GM20000 (cell line): ENCODE data around the gene PLCB4.
"Not testable (repeated sequence)": the region's sequence is repeated elsewhere in the genome, so short reads cannot be mapped to it uniquely, and the experiment has no call there.

Experiments
- DNase-seq: peaks from one replicate; pipeline ENCODE4 v3.0.0; 2012; ENCODE audit warnings: low spot score
- TF ChIP-seq, protein P1 (sequence below): IDR thresholded peaks from 2 replicates; pipeline ENCODE4 v1.5.1; 2012; ENCODE audit warnings: mild to moderate bottlenecking, control low read depth; ENCODE audit errors: extremely low read depth, missing control alignments

The PLCB4 gene

DNA sequence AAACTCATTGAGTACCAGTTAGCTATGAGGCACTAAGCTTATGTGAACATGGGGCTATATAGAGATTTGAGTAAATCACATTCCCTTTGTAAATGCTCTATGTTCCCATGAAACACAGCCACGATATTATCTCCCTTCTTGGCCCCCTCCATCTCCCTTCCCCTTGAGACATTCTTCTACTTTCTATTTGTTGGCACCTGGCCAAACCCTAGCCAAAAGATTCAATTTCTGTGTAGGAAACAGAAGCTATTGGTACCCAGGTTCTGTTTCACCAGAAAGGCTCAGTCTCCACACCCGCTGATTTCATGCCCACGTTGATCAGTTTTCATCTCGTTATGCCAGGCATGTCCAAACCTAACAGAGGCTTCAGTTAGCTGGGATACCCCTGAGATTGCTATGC, 300.0 kb downstream of the PLCB4 start:
- TF ChIP-seq, protein P1, sequence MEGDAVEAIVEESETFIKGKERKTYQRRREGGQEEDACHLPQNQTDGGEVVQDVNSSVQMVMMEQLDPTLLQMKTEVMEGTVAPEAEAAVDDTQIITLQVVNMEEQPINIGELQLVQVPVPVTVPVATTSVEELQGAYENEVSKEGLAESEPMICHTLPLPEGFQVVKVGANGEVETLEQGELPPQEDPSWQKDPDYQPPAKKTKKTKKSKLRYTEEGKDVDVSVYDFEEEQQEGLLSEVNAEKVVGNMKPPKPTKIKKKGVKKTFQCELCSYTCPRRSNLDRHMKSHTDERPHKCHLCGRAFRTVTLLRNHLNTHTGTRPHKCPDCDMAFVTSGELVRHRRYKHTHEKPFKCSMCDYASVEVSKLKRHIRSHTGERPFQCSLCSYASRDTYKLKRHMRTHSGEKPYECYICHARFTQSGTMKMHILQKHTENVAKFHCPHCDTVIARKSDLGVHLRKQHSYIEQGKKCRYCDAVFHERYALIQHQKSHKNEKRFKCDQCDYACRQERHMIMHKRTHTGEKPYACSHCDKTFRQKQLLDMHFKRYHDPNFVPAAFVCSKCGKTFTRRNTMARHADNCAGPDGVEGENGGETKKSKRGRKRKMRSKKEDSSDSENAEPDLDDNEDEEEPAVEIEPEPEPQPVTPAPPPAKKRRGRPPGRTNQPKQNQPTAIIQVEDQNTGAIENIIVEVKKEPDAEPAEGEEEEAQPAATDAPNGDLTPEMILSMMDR, result no peak
- DNase-seq, result no peak

DNA sequence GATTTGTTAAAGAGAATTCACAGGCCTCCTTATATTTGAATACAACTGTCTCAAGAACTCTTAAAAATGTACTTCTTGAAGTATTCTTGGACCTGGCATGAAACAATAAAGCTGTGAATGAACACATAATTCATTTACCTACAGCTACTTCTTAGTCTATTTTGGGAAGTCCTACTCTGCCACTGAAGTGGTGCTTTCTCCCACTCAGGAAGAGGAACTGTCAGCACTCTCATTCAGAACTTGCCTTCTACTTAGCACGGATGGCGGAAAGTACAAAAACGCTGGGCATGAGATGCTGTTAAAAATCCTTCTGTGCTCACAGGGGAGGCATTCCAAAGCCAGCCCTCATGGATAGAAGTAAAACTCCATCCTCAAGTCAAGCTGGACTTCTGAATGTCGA, 300.7 kb downstream of the PLCB4 start:
- DNase-seq, result no peak
- TF ChIP-seq, protein P1, result no peak

DNA sequence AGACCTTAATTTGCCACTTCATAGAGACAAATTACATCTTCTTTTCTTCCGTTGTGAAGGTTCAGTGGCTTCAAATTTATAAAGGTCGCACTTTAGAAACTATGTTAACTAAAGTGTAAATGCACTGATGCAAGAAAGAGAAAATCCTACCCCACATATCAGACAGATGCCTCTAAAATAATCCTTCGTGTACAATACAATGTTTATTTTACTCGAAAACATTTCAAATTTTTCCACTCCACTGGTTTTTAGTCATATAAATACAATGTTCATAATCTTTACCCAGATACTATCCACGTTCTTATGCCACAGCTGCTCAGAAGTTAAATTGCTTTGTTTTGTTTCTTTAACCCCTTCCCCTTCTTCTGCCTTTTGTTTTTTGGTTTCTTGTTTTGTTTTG, 305.2 kb downstream of the PLCB4 start:
- DNase-seq, result no peak
- TF ChIP-seq, protein P1, result no peak

DNA sequence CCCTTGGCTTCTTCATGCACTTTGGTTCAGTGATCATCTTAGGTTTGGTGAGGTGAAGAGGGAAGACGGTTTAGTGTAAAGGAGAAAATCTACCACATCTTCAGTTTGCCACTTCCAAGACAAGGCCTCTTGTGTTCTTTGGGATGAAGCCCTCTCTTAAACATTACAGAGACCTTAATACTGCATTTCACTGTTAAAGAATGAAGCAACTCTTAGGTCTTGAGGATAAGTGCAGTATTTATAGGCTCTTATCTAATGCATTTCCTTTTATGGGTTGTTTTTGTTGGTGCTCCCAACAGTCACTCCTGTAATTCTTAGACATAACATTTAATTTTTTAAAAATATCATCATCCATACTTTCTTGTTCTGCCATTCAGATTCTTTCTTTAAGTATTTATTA, 305.6 kb downstream of the PLCB4 start:
- TF ChIP-seq, protein P1, result no peak

DNA sequence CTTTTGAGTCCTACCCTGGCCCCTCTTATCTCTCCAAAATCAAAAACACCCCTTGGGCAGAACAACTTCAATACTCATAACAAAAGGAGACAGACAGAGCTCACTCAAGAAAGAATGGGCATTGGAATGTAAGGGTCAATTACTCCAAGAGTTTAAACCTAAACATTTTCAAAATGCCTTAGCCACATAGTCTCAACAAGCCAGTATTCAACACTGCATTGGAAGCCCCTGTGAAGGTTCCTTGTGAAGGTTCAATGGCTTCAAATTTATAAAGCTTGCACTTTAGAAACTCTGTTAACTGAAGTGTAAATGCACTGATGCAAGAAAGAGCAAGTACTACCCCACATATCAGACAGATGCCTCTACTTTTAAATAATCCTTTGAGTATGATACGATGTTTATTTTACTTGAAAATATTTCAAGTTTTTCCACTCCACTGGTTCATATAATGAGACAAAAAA, 306.4 kb downstream of the PLCB4 start:
- TF ChIP-seq, protein P1, result no peak
- no peak for DNase-seq

More for the DNA sequence above, 305.6 kb downstream of the PLCB4 start:
- no peak for DNase-seq

DNA sequence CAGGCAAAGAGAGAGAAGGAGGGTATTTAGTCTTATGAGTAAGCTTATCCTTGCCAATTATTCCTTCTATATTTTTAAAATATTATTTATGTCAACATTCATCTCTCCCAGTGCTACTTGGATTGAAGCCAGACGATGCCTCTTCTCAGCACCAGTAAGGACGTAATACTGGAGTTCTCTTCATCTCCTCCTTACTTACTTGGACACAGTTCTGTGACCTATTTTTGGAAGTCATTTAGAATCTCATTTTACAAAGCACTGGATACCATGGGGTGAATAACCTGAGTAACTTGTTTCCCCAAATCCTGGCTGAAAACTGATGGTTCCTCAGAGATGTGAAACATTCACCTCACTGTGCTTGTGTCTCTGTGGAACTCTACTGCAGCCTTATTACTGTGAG, 308.1 kb downstream of the PLCB4 start:
- TF ChIP-seq, protein P1, result no peak
- DNase-seq, result no peak

DNA sequence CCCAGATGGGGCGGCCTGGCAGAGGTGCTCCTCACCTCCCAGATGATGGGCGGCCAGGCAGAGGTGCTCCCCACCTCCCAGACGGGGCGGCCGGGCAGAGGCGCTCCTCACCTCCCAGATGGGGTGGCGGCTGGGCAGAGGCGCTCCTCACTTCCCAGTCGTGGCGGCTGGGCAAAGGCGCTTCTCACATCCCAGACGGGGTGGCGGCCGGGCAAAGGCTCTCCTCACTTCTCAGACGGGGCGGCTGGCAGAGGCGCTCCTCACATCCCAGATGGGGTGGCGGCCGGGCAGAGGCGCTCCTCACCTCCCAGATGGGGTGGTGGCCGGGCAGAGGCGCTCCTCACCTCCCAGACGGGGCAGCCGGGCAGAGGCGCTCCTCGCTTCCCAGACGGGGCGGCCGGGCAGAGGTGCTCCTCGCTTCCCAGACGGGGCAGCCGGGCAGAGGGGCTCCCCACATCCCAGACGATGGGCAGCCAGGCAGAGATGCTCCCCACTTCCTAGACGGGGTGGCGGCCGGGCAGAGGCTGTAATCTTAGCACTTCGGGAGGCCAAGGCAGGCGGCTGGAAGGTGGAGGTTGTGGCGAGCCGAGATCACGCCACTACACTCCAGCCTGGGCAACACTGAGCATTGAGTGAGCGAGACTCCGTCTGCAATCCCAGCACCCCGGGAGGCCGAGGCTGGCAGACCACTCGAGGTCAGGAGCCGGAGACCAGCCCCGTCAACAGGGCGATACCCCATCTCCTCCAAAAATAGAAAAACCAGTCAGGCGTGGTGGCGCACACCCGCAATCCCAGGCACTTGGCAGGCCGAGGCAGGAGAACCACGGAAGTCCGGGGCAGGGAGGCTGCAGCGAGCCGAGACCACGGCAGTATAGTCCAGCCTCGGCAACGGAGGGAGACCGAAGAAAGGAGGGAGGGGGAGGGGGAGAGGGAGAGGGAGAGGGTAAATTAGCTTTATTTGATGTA, 316.7 kb downstream of the PLCB4 start:
- DNase-seq, result not testable (repeated sequence)
